Naive thymus-derived CD8-positive, alpha-beta T cell (primary cell): ENCODE data around the gene CYP4Z1. TPM values are rescaled to one million over a fixed set of nuclear protein-coding genes. Genes with fewer than 3 reads are reported as not detected.
"Not testable (repeated sequence)": the region's sequence is repeated elsewhere in the genome, so short reads cannot be mapped to it uniquely, and the experiment has no call there.

Source experiments
- ATAC-seq, 2 donors: fragments of 150-1000 bp; cut with Tn5 transposase in 1 of 2; sonication (Bioruptor Pico), chemical (Tn5 transposase) in 1 of 2; 1 replicate in 1 of 2; 2 replicates in 1 of 2; pipeline ENCODE4 v1.10.0; 2021; ENCODE audit warnings: mild to moderate bottlenecking in 2 of 2, moderate library complexity in 2 of 2
- POLR2A ChIA-PET: fragments of 350-600 bp; sonication (Branson Sonifier 250); formaldehyde crosslinking; loops from one replicate; lab custom pipeline; 2021; ENCODE audit warnings: antibody characterized with exemption; lab: Charles Lee
- DNase-seq, 10 donors: peaks; one replicate each; pipeline versions ENCODE4 v3.0.0 to v3.0.0-alpha.2; 2020 to 2022
- H3K27ac Mint-ChIP-seq, 10 donors: one replicate each; pipeline ENCODE4 v1.8.0; 2020 to 2022; ENCODE audit warnings: mild to moderate bottlenecking in 10 of 10, mixed read lengths in 10 of 10, moderate library complexity in 4 of 10, inconsistent platforms in 1 of 10
- H3K27me3 Mint-ChIP-seq, 5 donors: one replicate each; pipeline ENCODE4 v1.8.0; 2021 to 2022; ENCODE audit warnings: mixed read lengths in 5 of 5
- H3K36me3 Mint-ChIP-seq, 3 donors: one replicate each; pipeline ENCODE4 v1.8.0; 2020 to 2022; ENCODE audit warnings: mixed read lengths in 3 of 3, mild to moderate bottlenecking in 2 of 3, inconsistent platforms in 1 of 3
- H3K4me1 Mint-ChIP-seq, 4 donors: one replicate each; pipeline ENCODE4 v1.8.0; 2021 to 2022; ENCODE audit warnings: mixed read lengths in 4 of 4
- H3K4me3 Mint-ChIP-seq, 10 donors: one replicate each; pipeline ENCODE4 v1.8.0; 2020 to 2022; ENCODE audit warnings: mild to moderate bottlenecking in 10 of 10, mixed read lengths in 10 of 10, moderate library complexity in 6 of 10, inconsistent platforms in 1 of 10
- H3K9me3 Mint-ChIP-seq, 9 donors: one replicate each; pipeline ENCODE4 v1.8.0; 2020 to 2022; ENCODE audit warnings: mixed read lengths in 9 of 9, mild to moderate bottlenecking in 3 of 9, inconsistent platforms in 1 of 9, moderate library complexity in 1 of 9
- polyA plus RNA-seq, 3 donors: library from polyadenylated mRNA; unstranded; fragments of 300-500 nt; fragmentation: Illumina TruSeq; gene quantifications; one replicate each; pipeline ENCODE4 v1.2.3, GENCODE V29; 2021
- total RNA-seq, 8 experiments: library from RNA in 2 of 8; stranded (reverse) in 2 of 8; gene quantifications; one replicate each; pipeline ENCODE4 v1.2.3 and lab custom pipeline; 2021 to 2026

The CYP4Z1 gene
- total and polyA plus RNA-seq, 5 experiments from 2014 or later, result not detected

DNA sequence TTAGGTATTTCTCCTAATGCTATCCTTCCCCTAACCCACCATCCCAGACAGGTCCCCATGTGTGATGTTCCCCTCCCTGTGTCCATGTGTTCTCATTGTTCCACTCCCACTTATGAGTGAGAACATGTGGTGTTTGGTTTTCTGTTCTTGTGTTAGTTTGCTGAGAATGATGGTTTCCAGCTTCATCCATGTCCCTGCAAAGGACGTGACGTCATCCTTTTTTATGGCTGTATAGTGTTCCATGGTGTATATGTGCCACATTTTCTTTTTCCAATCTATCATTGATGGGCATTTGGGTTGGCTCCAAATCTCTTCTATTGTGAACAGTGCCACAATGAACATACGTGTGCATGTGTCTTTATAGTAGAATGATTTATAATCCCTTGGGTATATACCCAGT, 65.6 kb downstream of the CYP4Z1 start:
- peaks cover 5 to 31% (median 15%) of the 10 kb centered on the region in 5 donors for H3K27me3 Mint-ChIP-seq
- H3K36me3 Mint-ChIP-seq, H3K4me1 Mint-ChIP-seq, DNase-seq, ATAC-seq, H3K4me3 Mint-ChIP-seq, H3K27ac Mint-ChIP-seq, POLR2A ChIA-PET, H3K9me3 Mint-ChIP-seq: not testable (repeated sequence)

DNA sequence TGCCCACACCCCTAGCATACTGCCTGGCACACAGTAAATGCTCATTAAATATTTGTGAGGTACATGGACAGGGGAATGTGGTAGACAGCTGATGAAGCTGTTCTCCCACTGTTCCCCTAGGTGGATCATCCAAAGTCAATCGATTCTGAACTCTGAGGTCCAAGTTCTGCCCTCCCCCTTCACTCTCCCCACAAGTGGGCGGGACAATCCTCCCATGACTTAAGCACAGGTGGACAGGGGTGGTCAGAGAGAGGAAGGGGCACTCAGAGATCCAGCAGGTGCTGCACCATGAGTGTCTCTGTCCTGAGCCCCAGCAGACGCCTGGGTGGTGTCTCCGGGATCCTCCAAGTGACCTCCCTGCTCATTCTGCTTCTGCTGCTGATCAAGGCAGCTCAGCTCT, 70.2 kb downstream of the CYP4Z1 start, which contains the start of gene CYP4A22:
CYP4A22 (plus strand) TSS at position 244 of the 400 bp plus-strand sequence; CDS start at position 289, 45 bp downstream.
- Mint-ChIP-seq H3K27me3 (peaks cover 5 to 17% (median 11%) of the 10 kb centered on the region in 5 donors), H3K9me3 (peaks cover 0 to 4% (median 0%) of the 10 kb centered on the region in 9 donors), H3K4me3 (no peak within 1 kb of the TSS), H3K4me1 (no peaks in the 10 kb centered on the region), H3K27ac (no peak within 1 kb of the TSS), H3K36me3 (no peaks in the 10 kb centered on the region)
- ATAC-seq (no peak), DNase-seq (no peak)
- POLR2A ChIA-PET, result no interaction called here

DNA sequence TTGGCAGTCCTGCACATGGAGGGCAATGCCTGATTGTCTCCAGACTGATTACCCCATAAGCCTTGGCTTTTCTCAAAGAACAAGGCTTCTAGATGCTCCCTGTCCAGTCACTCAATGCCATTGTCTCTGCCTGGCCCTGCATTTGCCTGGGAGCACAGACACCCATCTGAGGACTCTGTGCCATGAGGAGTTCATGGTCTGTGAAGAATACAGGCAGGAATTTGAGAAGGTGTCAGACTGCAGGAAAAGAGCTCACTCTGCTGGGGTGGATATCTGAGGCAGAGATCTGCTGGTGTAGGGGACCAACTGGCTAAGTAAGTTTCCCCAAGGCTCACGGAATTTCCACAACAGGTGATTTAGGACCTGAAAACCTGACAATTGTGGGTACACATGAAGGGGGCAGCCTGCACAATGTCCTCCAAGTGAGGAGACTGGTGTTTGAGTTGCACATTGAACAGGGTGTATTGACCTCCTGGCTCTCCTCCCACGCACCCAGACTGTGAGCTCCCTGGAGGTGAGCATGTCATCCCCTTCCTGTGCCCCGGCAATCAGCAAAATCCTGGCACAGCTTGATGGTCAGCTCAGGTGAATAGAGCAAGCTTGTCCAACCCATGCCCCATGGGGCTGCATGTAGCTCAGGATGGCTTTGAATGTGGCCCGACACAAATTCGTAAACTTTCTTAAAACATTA, 71.0 kb downstream of the CYP4Z1 start:
- no peaks in the 10 kb centered on the region for H3K9me3 Mint-ChIP-seq
- H3K27ac Mint-ChIP-seq, result no peak overlapping the region
- H3K4me1 Mint-ChIP-seq, result no peaks in the 10 kb centered on the region
- H3K4me3 Mint-ChIP-seq, result no peak overlapping the region
- POLR2A ChIA-PET, result no interaction called here
- DNase-seq (peak in 1 of 10 donors; percentile 43), ATAC-seq (no peak)
- H3K27me3 Mint-ChIP-seq, result peaks cover 3 to 21% (median 12%) of the 10 kb centered on the region in 5 donors
- no peaks in the 10 kb centered on the region for H3K36me3 Mint-ChIP-seq

DNA sequence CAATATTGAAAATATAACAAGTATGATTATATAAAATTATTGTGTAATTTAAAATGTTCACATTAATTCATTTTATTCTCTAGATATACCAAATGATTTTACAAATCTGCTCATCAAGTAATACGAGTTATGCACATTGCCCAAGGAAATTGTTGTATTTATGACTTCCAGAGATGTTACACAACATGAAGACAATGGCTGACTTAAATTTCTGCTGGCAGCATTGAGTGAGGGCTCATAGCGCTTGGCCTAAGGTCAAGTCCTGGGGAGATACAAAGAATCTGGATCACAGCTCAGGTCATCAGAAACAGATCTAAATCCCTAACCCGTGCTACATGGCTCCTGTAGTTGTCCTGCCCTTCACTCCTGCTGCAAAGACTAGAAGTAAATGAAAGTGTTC, 73.3 kb downstream of the CYP4Z1 start:
- DNase-seq, H3K36me3 Mint-ChIP-seq, H3K4me3 Mint-ChIP-seq, POLR2A ChIA-PET, ATAC-seq, H3K4me1 Mint-ChIP-seq, H3K9me3 Mint-ChIP-seq, H3K27ac Mint-ChIP-seq: not testable (repeated sequence)
- peaks cover 3 to 21% (median 12%) of the 10 kb centered on the region in 5 donors for H3K27me3 Mint-ChIP-seq

DNA sequence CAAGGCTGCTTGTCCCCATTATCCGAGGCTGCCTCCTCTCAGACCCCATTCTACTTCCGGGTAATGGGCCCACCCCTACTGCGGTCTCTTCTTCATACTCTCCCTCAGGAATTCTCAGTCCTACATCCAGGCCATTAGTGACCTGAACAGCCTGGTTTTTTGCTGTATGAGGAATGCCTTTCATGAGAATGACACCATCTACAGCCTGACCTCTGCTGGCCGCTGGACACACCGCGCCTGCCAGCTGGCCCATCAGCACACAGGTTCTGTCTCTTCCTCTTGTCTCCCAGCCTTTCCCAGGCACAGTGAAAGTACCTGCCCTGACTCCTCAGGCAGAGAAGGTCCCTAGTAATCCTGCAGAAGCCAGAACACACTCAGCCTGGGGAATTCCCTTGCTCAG, 76.6 kb downstream of the CYP4Z1 start:
- ATAC-seq, DNase-seq, POLR2A ChIA-PET, H3K36me3 Mint-ChIP-seq, H3K9me3 Mint-ChIP-seq, H3K4me3 Mint-ChIP-seq, H3K4me1 Mint-ChIP-seq, H3K27ac Mint-ChIP-seq: not testable (repeated sequence)
- H3K27me3 Mint-ChIP-seq, result peaks cover 6 to 29% (median 17%) of the 10 kb centered on the region in 5 donors

DNA sequence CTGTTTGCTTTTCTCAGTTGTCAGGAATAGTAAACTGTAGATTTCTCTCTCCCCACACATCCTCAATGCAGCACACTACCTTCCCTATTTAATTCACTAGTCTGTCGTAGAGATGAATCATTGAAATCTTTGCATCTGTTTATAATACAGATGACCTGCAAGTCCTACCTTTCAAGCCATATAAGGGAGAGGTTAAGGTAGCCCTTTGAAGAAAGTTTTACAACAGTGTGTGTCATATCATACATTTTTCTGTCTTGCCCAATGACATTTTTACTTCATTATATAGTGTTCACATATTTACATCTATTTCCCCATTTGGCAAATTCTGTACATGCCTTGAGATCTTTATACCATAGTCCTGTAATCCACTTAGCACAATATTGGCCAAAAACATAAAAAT, 79.5 kb downstream of the CYP4Z1 start:
- POLR2A ChIA-PET, DNase-seq, H3K36me3 Mint-ChIP-seq, H3K4me3 Mint-ChIP-seq, H3K27ac Mint-ChIP-seq, H3K9me3 Mint-ChIP-seq, H3K4me1 Mint-ChIP-seq, ATAC-seq: not testable (repeated sequence)
- H3K27me3 Mint-ChIP-seq, result peaks cover 11 to 52% (median 31%) of the 10 kb centered on the region in 5 donors

DNA sequence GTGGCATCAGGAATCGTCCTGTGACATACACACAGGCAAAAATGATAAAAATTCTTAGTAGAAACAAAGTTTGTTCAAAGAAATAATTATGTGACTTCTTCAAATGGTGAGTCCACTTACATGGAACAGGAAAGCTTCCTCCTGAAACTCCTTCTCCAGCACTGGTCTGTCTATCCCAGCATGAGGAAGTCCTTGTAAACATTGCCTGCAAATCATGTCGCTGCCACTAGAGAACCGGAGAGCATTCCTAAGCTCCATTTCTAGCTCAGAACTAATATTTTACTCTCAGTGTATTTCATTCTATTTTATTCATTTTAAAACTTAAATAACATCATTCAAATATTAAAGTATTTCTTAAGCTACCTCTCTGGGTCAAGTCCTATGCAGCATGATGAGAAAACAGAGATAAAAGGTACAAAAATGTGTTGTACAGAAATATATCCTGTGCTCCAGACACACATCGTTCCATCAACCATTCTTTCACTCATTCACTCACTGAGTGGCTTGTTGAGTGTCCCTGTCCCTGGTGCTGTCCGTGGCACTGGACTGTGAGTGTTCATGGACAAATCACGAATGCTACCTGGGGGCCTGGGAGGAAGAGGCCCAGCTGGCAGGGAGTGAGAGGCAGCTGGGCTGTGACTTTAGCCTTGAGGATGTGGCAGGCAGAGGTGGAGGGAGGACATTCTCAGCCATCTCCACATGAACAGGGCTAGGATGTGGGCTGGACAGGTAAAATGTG, 80.2 kb downstream of the CYP4Z1 start:
- Mint-ChIP-seq H3K27me3 (peaks cover 15 to 52% (median 33%) of the 10 kb centered on the region in 5 donors), H3K36me3 (no peaks in the 10 kb centered on the region), H3K4me1 (peaks cover 0 to 2% (median 0%) of the 10 kb centered on the region in 4 donors), H3K27ac (no peak overlapping the region), H3K9me3 (no peaks in the 10 kb centered on the region), H3K4me3 (no peak overlapping the region)
- no peak for DNase-seq
- ATAC-seq, result no peak
- POLR2A ChIA-PET, result no interaction called here

DNA sequence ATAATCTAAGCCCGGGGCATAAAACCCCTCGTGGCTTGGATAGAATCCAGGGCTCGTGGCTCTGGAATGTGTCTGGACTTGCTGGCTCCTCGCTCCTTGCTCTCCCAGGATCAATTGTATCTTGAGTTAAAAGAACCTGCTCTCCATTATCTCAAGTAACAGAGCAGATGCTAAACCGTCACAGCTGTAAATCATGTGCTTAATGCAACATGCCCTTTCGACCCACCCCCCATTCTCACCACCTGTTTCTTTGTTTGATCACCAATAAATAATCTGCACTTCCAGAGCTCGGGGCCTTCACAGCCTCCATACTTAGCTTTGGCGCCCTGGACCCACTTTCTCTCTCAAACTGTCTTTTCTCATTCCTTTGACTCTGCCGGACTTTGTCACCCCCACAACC, 82.1 kb downstream of the CYP4Z1 start:
- POLR2A ChIA-PET, H3K27ac Mint-ChIP-seq, H3K9me3 Mint-ChIP-seq, H3K4me3 Mint-ChIP-seq, ATAC-seq, DNase-seq, H3K36me3 Mint-ChIP-seq, H3K4me1 Mint-ChIP-seq: not testable (repeated sequence)
- peaks cover 22 to 62% (median 40%) of the 10 kb centered on the region in 5 donors for H3K27me3 Mint-ChIP-seq

DNA sequence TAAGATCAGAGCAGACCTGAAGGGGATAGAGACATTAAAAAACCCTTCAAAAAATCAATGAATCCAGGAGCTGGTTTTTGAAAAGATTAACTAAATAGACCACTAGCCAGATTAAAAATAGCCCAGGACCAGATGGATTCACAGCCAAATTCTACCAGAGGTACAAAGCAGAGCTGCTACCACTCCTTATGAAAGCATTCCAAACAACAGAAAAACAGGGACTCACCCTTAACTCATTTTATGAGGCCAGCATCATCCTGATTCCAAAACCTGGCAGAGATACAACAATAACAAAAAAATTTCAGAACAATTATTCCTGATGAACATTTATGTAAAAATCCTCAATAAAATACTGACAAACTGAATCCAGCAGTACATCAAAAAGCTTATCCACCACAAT, 89.4 kb downstream of the CYP4Z1 start:
- H3K36me3 Mint-ChIP-seq, result peaks cover 0 to 19% (median 0%) of the 10 kb centered on the region in 3 donors

DNA sequence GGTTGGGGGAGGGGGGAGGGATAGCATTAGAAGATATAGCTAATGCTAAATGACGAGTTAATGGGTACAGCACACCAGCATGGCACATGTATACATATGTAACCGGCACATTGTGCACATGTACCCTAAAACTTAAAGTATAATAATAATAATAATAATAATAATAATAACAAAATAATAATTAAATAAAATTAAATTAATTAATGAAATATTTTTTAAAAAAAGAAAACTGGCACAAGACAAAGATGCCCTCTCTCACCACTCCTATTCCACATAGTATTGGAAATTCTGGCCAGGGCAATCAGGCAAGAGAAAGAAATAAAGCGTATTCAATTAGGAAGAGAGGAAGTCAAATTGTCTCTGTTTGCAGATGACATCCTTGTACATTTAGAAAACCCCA, 90.9 kb downstream of the CYP4Z1 start:
- POLR2A ChIA-PET, H3K27ac Mint-ChIP-seq, DNase-seq, ATAC-seq, H3K4me3 Mint-ChIP-seq, H3K4me1 Mint-ChIP-seq: not testable (repeated sequence)
- Mint-ChIP-seq H3K36me3 (peaks cover 0 to 19% (median 0%) of the 10 kb centered on the region in 3 donors), H3K9me3 (peaks cover 0 to 31% (median 13%) of the 10 kb centered on the region in 9 donors), H3K27me3 (peaks cover 22 to 49% (median 30%) of the 10 kb centered on the region in 5 donors)

More for the DNA sequence above, 89.4 kb downstream of the CYP4Z1 start:
- ATAC-seq, H3K27ac Mint-ChIP-seq, H3K4me3 Mint-ChIP-seq, H3K4me1 Mint-ChIP-seq, DNase-seq, POLR2A ChIA-PET: not testable (repeated sequence)
- Mint-ChIP-seq H3K27me3 (peaks cover 25 to 49% (median 29%) of the 10 kb centered on the region in 5 donors), H3K9me3 (peaks cover 0 to 35% (median 13%) of the 10 kb centered on the region in 9 donors)

DNA sequence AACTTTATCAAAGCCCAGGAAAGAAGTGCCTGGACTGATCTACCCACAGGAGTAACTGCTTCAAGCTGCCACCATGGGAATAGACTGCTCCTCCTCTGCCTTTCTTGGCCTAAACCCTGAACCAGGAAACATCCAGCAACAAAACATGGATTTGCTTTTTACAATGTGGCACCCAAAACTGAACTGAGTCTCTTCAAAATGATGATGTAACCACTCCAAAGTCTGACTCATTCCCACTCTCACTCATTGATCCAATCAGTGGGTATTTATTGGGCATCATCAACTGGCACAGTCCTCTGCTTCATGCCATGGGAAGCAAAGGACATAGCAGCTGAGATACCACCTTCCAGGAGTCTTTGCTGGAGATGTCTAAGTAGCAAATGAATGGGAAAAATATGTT, 93.7 kb downstream of the CYP4Z1 start:
- Mint-ChIP-seq H3K9me3 (peaks cover 0 to 15% (median 5%) of the 10 kb centered on the region in 9 donors), H3K4me3 (no peak overlapping the region), H3K4me1 (no peaks in the 10 kb centered on the region), H3K27me3 (peaks cover 23 to 43% (median 25%) of the 10 kb centered on the region in 5 donors), H3K27ac (no peak overlapping the region), H3K36me3 (peaks cover 0 to 7% (median 0%) of the 10 kb centered on the region in 3 donors)
- POLR2A ChIA-PET, result no interaction called here
- DNase-seq (no peak), ATAC-seq (no peak)

DNA sequence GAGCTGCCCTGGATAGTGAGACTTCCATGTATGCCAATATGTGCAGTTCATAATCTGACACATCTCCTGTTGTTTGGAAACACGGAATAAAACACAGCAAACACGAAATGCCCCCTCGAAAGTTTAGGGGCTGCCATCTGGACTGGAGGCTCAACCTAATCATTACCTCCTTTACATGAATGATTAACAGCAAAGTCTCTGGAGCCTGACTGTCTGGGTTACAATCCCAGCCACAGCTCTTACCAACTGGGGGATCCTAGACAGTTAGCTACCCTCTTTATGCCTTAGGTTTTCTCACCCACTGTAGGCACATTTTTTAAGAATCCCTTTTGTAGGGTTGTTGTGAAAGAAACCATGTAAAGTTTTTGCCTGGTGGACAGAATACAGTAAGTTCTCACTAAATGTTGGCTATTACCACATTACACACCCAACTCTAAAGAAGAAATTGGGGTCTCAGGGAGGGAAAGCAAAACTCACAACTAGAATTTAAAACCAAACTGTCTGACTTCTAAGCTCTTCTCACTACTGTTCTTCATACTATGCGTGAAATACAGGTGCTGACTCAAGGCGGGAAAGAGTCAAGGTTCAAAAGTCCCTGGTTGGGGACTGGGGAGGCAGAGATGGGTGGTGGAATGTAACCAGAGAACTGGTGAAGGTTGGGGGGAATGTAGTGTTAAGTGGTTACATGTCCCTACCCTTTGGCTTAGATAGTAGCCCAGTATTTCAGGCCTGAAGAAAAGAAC, 94.4 kb downstream of the CYP4Z1 start:
- Mint-ChIP-seq H3K4me1 (no peaks in the 10 kb centered on the region), H3K36me3 (no peaks in the 10 kb centered on the region), H3K9me3 (peaks cover 0 to 10% (median 2%) of the 10 kb centered on the region in 9 donors), H3K4me3 (no peak overlapping the region), H3K27me3 (peaks cover 17 to 36% (median 20%) of the 10 kb centered on the region in 5 donors), H3K27ac (no peak overlapping the region)
- POLR2A ChIA-PET, result no interaction called here
- ATAC-seq (no peak), DNase-seq (no peak)
